Measurements from ENCODE around the gene HSD11B1.

GRCh38 chr1:209769971-209770370 is 65.3 kb downstream of the HSD11B1 start:
- TF ChIP-seq CEBPB (IDR thresholded peaks at IDR 0.05; ENCODE audit: low read depth, low read length), result no peak
- no peak for TF ChIP-seq CTCF (conservative IDR thresholded peaks at IDR 0.05; ENCODE audit: low read depth, low read length)
- no peak for TF ChIP-seq MAFK (IDR thresholded peaks at IDR 0.05; ENCODE audit: low read depth, low read length)
- no peak for TF ChIP-seq RFX5 (IDR thresholded peaks at IDR 0.05; ENCODE audit: low read depth, low read length)
- TF ChIP-seq CHD1 (IDR thresholded peaks at IDR 0.05; ENCODE audit: low read depth, low read length), result no peak
- no peak for TF ChIP-seq POLR2A (IDR thresholded peaks at IDR 0.05; ENCODE audit: low read depth, low read length)
- TF ChIP-seq SMC3 (IDR thresholded peaks at IDR 0.05; ENCODE audit: low read depth, low read length), result no peak
- no peak for TF ChIP-seq USF2 (IDR thresholded peaks at IDR 0.05; ENCODE audit: low read depth, low read length)
- TF ChIP-seq RAD21 (IDR thresholded peaks at IDR 0.05; ENCODE audit: low read length), result no peak
- no peak for TF ChIP-seq BHLHE40 (IDR thresholded peaks at IDR 0.05; ENCODE audit: low read depth, low read length)
- no peak for TF ChIP-seq ELK1 (IDR thresholded peaks at IDR 0.05; ENCODE audit: borderline replicate concordance, low read depth, low read length)
- TF ChIP-seq MAZ (IDR thresholded peaks at IDR 0.05; ENCODE audit: borderline replicate concordance, low read depth, low read length), result no peak
- no peak for TF ChIP-seq FOS (IDR thresholded peaks at IDR 0.05; ENCODE audit: low read depth, low read length)
- TF ChIP-seq NFE2L2 (IDR thresholded peaks at IDR 0.05; ENCODE audit: low read depth, low read length), result no peak

All from IMR-90 (cell line).